Kidney (tissue), 14 donors: ENCODE data around the gene CCDC102A. TPM values are rescaled to one million over a fixed set of nuclear protein-coding genes. Genes with fewer than 3 reads are reported as not detected.

Source experiments
- DNase-seq, 5 donors: peaks; one replicate each; pipeline ENCODE4 v3.0.0-alpha.2; 2013 to 2020
- FAIRE-seq: peaks from 2 replicates; lab custom pipeline; 2012; peaks lifted over from hg19 to GRCh38; lab: Jason Lieb, UNC
- H3K27ac ChIP-seq, 2 donors: one replicate each; pipeline ENCODE4 v1.7.0; 2013; ENCODE audit warnings: low read depth in 2 of 2, low read length in 2 of 2, inconsistent platforms in 1 of 2
- H3K27me3 ChIP-seq: one replicate; pipeline ENCODE4 v1.7.1; 2013; ENCODE audit warnings: low read length, inconsistent platforms; ENCODE audit not compliant: control insufficient read depth, insufficient read depth
- H3K36me3 ChIP-seq, 3 donors: one replicate each; pipeline versions ENCODE4 v1.7.0 to v1.7.1; 2013; ENCODE audit warnings: low read length in 3 of 3, control low read depth in 1 of 3, inconsistent platforms in 1 of 3; ENCODE audit not compliant: insufficient read depth in 3 of 3, control insufficient read depth in 2 of 3
- H3K4me1 ChIP-seq, 3 donors: one replicate each; pipeline versions ENCODE4 v1.7.0 to v1.7.1; 2013; ENCODE audit warnings: low read length in 3 of 3, inconsistent platforms in 1 of 3, low read depth in 1 of 3; ENCODE audit not compliant: control insufficient read depth in 2 of 3, insufficient read depth in 2 of 3
- H3K4me3 ChIP-seq, 3 donors: one replicate each; pipeline versions ENCODE4 v1.7.0 to v1.8.1; 2013; ENCODE audit warnings: low read length in 3 of 3, control low read depth in 1 of 3, inconsistent platforms in 1 of 3
- H3K9ac ChIP-seq, 3 donors: one replicate each; pipeline versions ENCODE4 v1.7.0 to v1.7.1; 2013; ENCODE audit warnings: low read length in 3 of 3, control low read depth in 1 of 3, inconsistent platforms in 1 of 3
- H3K9me3 ChIP-seq, 3 donors: one replicate each; pipeline versions ENCODE4 v1.7.0 to v1.7.1; 2013; ENCODE audit warnings: low read length in 3 of 3, control low read depth in 1 of 3, inconsistent platforms in 1 of 3; ENCODE audit not compliant: control insufficient read depth in 2 of 3, insufficient read depth in 1 of 3
- intact Hi-C: fragments of 100-400 bp; cut with DNase I; formaldehyde crosslinking; loops from one replicate; pipeline ENCODE4 v1.11.1; 2022
- polyA plus RNA-seq: library from polyadenylated mRNA; stranded (reverse); fragments of 350-450 nt; fragmentation: Illumina TruSeq; extraction: RNeasy Lipid Tissue Mini Kit (QIAGEN cat#74804); gene quantifications from one replicate; pipeline ENCODE4 v1.2.3, GENCODE V29; 2014; ENCODE audit warnings: low read depth, low replicate concordance; ENCODE audit not compliant: insufficient read depth
- total RNA-seq: library from RNA; stranded (reverse); fragmentation: NEBNext Ultra II Directional; extraction: Animal tissue kit (Norgen Biotek cat#: 25700); gene quantifications from one replicate; pipeline ENCODE4 v1.2.1, GENCODE V29; 2021
- TF ChIP-seq, protein P1 (sequence below): IDR thresholded peaks from 3 replicates; pipeline ENCODE4 v1.5.1; 2012; ENCODE audit warnings: mild to moderate bottlenecking, moderate library complexity, borderline replicate concordance; ENCODE audit not compliant: insufficient read depth; ENCODE audit errors: extremely low read depth
- donor health status: control.
- donor health status: control.
- donor health status: control.
- donor health status: control.
- donor health status: control.
- donor health status: DM: yes; HTN: yes; CAD: no.
- donor health status: Normal renal cell carcinoma (clear cell type).

CCDC102A gene
- total and polyA plus RNA-seq, 2 donors from 2014 or later: 5.7 to 11.9 TPM

DNA sequence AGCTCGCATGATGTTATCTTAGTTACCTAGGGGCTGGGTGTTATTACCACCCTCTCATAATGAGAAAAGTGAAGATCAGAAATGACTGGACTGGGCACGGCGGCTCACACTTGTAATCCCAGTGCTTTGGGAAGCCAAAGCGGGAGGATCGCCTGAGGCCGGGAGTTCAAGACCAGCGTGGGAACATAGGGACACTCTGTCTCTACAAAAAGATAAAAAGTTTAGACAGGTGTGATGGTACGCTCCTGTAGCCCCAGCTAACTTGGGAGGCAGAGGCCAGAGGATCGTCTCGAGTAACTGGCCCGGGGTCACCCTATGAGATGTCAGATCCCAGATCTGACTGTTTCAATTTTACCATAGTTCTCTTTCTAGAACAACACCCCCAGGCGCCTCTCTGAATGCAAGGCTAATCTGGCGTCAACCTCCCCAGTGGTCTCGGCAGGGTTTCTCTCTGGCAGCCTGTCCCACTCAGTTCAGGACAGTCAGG is 1.9 kb upstream of the CCDC102A start:
- TF ChIP-seq, protein P1, sequence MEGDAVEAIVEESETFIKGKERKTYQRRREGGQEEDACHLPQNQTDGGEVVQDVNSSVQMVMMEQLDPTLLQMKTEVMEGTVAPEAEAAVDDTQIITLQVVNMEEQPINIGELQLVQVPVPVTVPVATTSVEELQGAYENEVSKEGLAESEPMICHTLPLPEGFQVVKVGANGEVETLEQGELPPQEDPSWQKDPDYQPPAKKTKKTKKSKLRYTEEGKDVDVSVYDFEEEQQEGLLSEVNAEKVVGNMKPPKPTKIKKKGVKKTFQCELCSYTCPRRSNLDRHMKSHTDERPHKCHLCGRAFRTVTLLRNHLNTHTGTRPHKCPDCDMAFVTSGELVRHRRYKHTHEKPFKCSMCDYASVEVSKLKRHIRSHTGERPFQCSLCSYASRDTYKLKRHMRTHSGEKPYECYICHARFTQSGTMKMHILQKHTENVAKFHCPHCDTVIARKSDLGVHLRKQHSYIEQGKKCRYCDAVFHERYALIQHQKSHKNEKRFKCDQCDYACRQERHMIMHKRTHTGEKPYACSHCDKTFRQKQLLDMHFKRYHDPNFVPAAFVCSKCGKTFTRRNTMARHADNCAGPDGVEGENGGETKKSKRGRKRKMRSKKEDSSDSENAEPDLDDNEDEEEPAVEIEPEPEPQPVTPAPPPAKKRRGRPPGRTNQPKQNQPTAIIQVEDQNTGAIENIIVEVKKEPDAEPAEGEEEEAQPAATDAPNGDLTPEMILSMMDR: no peak
- DNase-seq: peak in 1 of 5 donors; percentile 46
- H3K4me3 ChIP-seq: no peak overlapping the region
- H3K36me3 ChIP-seq: no peaks in the 10 kb centered on the region
- intact Hi-C loops: no loop called here
- no peak overlapping the region for H3K27ac ChIP-seq
- peaks cover 2 to 22% (median 3%) of the 10 kb centered on the region in 3 donors for H3K4me1 ChIP-seq
- no peak overlapping the region for H3K9ac ChIP-seq
- no peak for FAIRE-seq
- H3K9me3 ChIP-seq: no peaks in the 10 kb centered on the region
- H3K27me3 ChIP-seq: no peaks in the 10 kb centered on the region

DNA sequence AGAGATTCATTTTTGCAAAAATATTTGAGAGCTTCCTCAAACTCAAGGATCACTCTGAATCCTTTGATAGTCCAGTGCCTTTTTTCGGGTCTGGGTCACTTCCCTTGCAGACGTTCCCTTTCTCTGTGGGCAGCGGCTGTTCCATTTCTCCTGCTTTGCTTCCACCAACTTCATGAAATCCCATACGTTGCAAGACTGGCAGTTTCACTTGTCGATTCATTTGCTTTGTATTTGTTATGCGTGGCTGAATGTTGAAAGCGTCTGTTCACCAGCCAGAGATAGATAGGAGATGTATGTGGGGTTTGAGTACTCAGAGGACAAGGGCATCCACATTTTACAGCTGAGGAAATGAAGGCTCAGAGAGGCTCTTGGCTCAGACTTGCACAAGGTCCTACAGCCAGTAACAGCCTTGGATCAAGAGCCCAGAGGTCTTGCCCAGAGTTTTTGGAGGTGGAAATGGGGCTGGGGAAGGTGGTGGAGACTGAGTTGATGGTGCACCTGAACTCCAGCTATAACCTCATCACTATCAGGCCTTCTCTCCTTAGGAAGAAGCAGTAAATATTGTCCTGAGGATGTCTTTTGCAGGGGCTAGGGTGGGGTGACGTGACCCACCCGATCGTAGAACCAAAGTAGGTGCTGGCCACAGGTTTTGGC is 1.3 kb upstream of the CCDC102A start:
- no peaks in the 10 kb centered on the region for H3K9me3 ChIP-seq
- intact Hi-C loops: no loop called here
- FAIRE-seq (no peak), DNase-seq (no peak)
- H3K36me3 ChIP-seq: no peaks in the 10 kb centered on the region
- no peak overlapping the region for H3K4me3 ChIP-seq
- no peaks in the 10 kb centered on the region for H3K27me3 ChIP-seq
- no peak overlapping the region for H3K9ac ChIP-seq
- no peak overlapping the region for H3K27ac ChIP-seq
- TF ChIP-seq, protein P1: no peak
- H3K4me1 ChIP-seq: peaks cover 2 to 24% (median 3%) of the 10 kb centered on the region in 3 donors

DNA sequence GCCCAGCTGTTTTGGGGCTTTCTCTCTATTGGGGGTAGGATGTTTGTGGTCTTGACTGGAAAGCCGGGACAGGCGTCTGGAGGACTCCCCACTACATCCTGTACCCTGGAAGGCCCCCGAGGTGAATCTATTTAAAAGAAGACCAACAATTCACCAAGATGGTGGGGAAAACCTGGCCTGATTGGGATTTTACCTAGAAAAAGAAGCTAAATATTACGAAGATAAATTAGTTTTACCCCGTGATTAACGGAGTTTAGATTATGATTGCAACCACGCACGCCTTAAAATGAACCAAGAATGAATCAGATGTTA is 779 bp upstream of the CCDC102A start:
- Histone ChIP-seq H3K36me3 (no peaks in the 10 kb centered on the region), H3K9ac (peak overlapping the region in 1 of 3 donors; percentile 55), H3K27me3 (no peaks in the 10 kb centered on the region), H3K4me3 (peak overlapping the region in 1 of 3 donors; percentile 87), H3K9me3 (no peaks in the 10 kb centered on the region), H3K27ac (no peak overlapping the region), H3K4me1 (peaks cover 3 to 30% (median 5%) of the 10 kb centered on the region in 3 donors)
- FAIRE-seq (no peak), DNase-seq (no peak)
- TF ChIP-seq, protein P1: no peak
- intact Hi-C loops: no loop called here
